GM18505 (cell line): ENCODE measurements around the gene MEX3A.

Experiments
- ATAC-seq: cut with Tn5 transposase; IDR thresholded peaks from one replicate; pipeline ENCODE4 v1.9.1; 2021; ENCODE audit not compliant: unreplicated experiment
- POLR2A ChIP-seq: IDR thresholded peaks from 4 replicates; pipeline ENCODE4 v1.6.1; 2011; ENCODE audit warnings: borderline replicate concordance; ENCODE audit not compliant: insufficient read depth, insufficient read length; ENCODE audit errors: extremely low read depth

Gene MEX3A

DNA sequence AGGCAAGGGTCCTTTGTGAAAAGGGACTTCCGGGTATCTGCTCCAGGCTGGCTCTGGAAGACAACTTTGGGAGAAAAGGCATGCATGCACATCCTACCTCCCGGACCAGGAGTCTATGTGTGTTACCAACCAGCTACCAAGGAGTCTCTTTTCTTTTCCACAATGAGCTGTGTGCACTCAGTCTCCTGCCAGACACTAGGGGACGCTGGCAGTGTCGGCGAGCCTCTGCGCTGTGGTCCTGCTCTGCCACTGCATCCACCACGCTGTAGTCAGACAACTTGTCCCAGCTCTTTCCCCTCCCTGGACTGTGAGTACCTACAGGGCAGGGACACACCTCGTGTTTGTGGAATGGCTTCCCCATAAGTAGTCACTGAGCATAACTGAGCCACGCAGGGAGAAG is 56.4 kb downstream of the MEX3A start:
- no peak for ATAC-seq
- no peak for TF ChIP-seq POLR2A

GRCh38 chr1:156024801-156025200 is 57.5 kb downstream of the MEX3A start:
- TF ChIP-seq POLR2A: no peak
- ATAC-seq: no peak
